GM19438 (cell line): ENCODE data around the gene NCAM1.

Experiments used
- ATAC-seq: cut with Tn5 transposase; IDR thresholded peaks from one replicate; pipeline ENCODE4 v1.9.1; 2021; ENCODE audit warnings: low read depth; ENCODE audit not compliant: unreplicated experiment

The NCAM1 gene

GRCh38 chr11:113245216-113245615 is 284.0 kb downstream of the NCAM1 start:
- no peak for ATAC-seq

DNA sequence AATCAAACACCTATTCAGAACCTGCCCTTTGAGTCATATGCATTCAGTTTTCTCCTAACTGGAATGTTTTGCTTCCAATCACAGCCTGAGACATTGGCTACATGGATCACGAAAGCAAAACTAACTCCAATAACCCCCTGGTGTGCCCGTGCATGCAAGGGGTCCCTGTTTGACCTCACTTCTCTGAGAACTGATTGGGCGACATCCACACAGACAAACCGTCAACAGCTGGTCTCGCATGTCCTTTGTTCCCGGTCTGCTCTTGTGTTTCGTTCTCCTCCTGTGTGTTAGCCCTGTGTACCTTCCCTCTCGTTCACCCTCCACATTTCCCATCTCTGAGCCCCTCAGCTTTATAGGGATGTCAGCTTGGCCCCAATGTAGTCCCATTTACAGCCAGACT is 286.0 kb downstream of the NCAM1 start:
- ATAC-seq: no peak

- ATAC-seq: no peak
Observed at GRCh38 chr11:113247966-113248365, 286.7 kb downstream of the NCAM1 start.

DNA sequence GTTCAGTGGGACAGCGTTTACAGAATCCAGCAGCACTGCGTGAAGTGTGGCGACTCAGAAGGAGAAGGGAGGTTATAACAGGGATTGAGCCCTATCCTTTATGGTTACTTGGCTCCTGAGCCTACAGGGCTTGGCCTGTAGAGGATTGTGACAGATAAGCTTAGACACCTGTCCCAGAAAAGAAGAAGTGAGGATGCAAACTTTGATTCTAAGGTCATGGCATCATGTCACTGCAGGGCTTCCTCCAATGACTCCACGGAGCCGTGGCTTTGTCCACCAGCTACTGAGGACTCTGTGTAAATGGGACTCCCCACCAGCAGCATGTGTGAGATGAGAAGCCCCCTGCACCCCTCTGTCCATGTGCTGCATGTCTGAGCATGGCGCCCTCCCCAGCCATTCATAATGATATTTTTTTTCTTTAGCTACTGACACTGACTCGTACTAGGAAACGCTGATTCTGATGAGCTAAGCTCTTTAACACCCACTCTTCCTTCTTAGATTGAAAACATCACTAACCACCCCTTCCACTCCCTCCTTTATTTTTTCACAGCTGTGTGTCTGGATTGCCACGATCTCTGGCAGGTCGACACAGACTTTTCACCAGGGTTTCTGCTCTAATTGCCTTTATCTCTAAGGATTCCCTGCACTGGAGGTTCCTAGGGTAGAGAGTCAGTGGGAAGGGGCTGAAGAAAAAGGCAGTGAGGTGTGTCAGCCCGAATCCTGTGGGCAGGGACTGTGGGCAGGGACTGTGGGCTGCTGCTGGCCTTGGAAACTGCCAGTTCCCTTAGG is 287.7 kb downstream of the NCAM1 start:
- no peak for ATAC-seq

DNA sequence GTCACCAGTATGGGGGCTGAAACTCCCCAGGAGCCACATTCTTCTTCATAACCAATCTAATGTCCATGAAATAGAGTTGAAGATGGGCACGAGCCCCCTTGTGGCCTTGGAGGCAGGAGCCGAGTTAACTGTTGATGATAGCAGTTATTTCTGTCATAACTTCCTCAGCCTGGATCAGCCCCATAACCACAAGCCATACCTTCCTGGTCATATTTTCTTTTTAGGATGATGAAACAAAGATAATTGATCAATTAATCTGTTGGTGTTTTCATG is 288.2 kb downstream of the NCAM1 start:
- no peak for ATAC-seq

DNA sequence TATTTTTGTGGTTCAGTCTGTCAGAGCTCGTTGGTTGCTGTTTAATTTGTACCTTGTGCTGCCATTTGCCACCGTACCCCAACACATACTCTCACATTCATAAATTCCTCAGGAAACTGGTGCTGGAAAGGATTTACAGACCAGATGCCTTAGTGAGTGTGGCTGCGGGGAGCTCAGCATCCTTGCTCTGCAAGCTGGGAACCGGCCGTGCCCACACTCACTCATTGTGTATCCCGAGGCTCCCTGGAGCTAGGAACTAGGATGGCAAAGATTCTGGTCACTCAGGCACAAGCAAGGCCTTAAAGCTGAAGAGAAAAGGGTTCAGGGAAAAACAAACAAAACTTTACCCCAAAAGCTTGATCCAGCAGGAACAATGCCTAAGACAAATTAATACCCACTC is 288.6 kb downstream of the NCAM1 start:
- ATAC-seq: no peak

- ATAC-seq: no peak
Observed at GRCh38 chr11:113251281-113251680, 290.1 kb downstream of the NCAM1 start.

- no peak for ATAC-seq
Observed at GRCh38 chr11:113253406-113253805, 292.2 kb downstream of the NCAM1 start.

- no peak for ATAC-seq
Observed at GRCh38 chr11:113255096-113255495, 293.9 kb downstream of the NCAM1 start.

DNA sequence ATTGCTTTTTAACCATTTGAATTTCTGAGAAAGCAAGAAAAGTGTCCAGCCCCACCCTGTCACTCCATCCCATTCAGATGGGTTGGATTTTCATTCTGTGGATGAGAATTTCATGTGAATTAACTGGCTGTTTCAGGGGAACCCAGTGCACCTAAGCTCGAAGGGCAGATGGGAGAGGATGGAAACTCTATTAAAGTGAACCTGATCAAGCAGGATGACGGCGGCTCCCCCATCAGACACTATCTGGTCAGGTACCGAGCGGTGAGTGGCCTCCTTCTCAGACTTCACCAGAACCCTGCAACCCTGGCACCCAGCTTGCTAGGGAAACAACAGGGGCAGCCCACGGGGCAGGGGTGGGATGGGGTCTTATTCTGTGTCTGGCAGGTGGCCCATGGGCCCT is 294.5 kb downstream of the NCAM1 start:
- ATAC-seq: no peak

- ATAC-seq: no peak
Observed at GRCh38 chr11:113256431-113257202, 295.4 kb downstream of the NCAM1 start.

GRCh38 chr11:113260096-113260425 is 298.8 kb downstream of the NCAM1 start:
- ATAC-seq: no peak

GRCh38 chr11:113260541-113260940 is 299.3 kb downstream of the NCAM1 start:
- ATAC-seq: no peak

- ATAC-seq: no peak
Observed at GRCh38 chr11:113261709-113262475, 300.7 kb downstream of the NCAM1 start.

- no peak for ATAC-seq
Observed at GRCh38 chr11:113262594-113262993, 301.4 kb downstream of the NCAM1 start.

DNA sequence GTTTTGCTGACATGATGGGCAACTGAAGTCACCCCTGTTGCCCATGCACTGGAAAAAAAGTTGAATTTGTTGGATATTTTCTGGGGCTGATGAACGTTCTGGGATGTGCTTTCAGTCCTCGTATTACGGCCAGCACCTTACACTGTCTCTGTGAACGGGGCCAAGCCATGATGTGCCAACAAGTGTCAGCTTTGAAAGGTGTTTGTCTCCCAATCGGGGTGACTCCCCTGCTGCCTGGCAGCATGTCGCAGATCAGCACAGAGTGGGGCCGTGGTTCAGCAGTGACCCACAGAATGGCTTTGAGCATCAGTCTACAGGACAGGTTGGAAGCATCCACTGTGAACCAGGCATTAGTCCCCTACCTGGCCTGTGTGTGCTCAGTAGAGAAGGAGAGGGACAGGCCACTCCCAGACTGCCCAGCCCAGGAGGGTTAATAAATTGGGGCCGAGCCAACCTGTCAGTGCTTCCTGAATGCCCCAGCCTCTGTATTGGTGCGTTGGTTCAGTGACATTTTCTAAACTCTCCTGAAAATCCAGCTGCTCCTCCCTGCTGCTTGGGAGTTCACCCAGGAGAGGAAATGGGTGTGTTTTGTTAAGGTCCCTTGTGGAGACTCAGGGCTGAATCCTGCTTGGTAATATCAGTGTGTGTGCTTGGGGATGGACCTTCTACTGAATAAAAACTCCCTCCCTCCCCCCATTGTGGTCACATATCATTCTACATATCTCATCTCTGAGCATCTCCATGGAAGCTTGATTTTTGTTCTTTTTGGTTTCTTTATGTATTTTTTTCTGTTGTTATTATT is 302.4 kb downstream of the NCAM1 start:
- no peak for ATAC-seq

DNA sequence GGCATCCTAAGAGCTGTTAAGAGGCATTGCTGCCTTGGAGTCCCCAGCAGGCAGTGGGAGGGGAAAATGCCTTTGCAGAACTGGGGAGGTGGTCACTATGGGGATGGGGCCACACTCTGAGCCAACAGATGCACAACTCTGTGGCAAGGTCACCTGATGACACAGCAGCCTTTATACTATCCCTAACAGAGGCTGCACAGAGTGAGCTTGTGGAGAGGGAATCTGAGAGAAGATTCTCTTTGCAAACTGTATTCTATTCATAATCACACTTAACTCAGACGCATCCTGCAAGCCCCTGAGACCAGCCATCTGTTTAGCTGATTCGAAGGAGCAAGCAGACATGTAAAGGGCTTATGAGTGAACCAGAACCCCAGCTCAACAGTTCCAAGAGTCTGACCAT is 304.1 kb downstream of the NCAM1 start:
- ATAC-seq: no peak

DNA sequence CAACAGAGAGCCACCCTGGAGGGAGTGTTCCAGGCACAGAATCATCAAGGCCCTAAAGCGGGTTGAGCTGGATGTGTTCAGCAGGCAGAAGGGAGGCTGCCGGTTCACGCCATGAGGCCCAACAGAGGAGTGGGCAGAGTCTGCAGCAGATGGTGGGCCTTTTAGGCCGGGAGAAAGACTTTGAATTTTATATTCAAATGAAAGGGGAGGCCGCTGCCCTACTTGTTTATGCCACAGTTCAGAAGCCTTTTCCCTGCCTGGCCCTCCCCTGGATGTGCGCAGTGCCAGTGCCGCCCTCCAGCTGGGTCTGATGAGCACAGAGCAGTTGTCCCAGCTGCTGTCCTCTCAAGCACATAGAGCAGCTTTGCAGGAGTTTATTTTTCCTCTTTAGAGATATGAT is 306.3 kb downstream of the NCAM1 start:
- ATAC-seq: no peak

- no peak for ATAC-seq
Observed at GRCh38 chr11:113269096-113269495, 307.9 kb downstream of the NCAM1 start.

DNA sequence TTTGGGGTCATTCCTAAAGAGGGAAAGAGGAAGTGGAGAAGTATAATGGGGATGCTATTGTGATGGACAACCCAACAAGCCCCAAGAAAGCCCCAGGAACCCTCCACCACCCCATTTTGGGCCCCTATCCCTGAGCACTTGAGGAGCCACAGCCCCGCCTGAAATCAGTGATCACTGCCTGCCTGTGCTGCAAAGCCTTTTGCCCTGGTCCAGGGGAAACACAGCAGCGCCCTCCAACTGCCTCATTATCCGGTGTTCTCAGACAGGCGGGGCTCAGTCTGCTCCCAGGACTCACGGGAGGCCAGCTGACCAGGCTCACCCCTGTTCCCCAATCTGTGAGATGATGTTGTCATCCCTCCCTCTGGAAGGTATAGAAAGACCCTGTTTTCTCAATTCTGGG is 308.4 kb downstream of the NCAM1 start:
- no peak for ATAC-seq

- no peak for ATAC-seq
Observed at GRCh38 chr11:113270080-113270479, 308.9 kb downstream of the NCAM1 start.
